Heart left ventricle (tissue), 16 donors: Measurements from ENCODE around the gene UBE2D3. TPM values are rescaled to one million over a fixed set of nuclear protein-coding genes. Genes with fewer than 3 reads are reported as not detected.
A peak's percentile ranks its signal among the peaks of the same experiment; 100 is the strongest.
"Not testable (repeated sequence)": the region's sequence is repeated elsewhere in the genome, so short reads cannot be mapped to it uniquely, and the experiment has no call there.

Experiments
- ATAC-seq, 4 donors: fragments of 200-7000 bp; cut with Tn5 transposase; one replicate each; pipeline ENCODE4 v1.9.1; 2020 to 2022; ENCODE audit warnings: moderate library complexity in 4 of 4, mild to moderate bottlenecking in 3 of 4, moderate number of reproducible peaks in 1 of 4
- DNase-seq, 5 donors: peaks; one replicate each; pipeline ENCODE4 v3.0.0-alpha.2; 2020
- H3K27ac ChIP-seq, 12 donors: fragments of 200-600 bp; sonication (generic) in 4 of 12; one replicate each; pipeline versions ENCODE4 v1.5.0 to v1.8.0; 2016 to 2022; ENCODE audit warnings: mild to moderate bottlenecking in 2 of 12
- H3K27me3 ChIP-seq, 9 donors: fragments of 200-600 bp; sonication (generic) in 2 of 9; one replicate each; pipeline versions ENCODE4 v1.5.1 to v1.8.0; 2016 to 2022; ENCODE audit warnings: mild to moderate bottlenecking in 3 of 9
- H3K36me3 ChIP-seq, 9 donors: fragments of 200-600 bp; sonication (generic) in 2 of 9; one replicate each; pipeline versions ENCODE4 v1.5.0 to v1.8.0; 2018 to 2022; ENCODE audit warnings: mild to moderate bottlenecking in 2 of 9
- H3K4me1 ChIP-seq, 12 donors: fragments of 200-600 bp; sonication (generic) in 4 of 12; one replicate each; pipeline versions ENCODE4 v1.5.0 to v1.8.0; 2016 to 2022; ENCODE audit warnings: mild to moderate bottlenecking in 3 of 12
- H3K4me3 ChIP-seq, 12 donors: fragments of 200-600 bp; sonication (generic) in 4 of 12; one replicate each; pipeline versions ENCODE4 v1.5.0 to v1.8.0; 2017 to 2022; ENCODE audit warnings: mild to moderate bottlenecking in 9 of 12, moderate library complexity in 4 of 12
- H3K9me3 ChIP-seq, 12 donors: fragments of 200-600 bp; sonication (generic) in 4 of 12; one replicate each; pipeline versions ENCODE4 v1.5.0 to v1.8.0; 2016 to 2022; ENCODE audit warnings: mild to moderate bottlenecking in 1 of 12
- POLR2A ChIP-seq, 2 donors: fragments of 450-650 bp; IDR thresholded peaks; one replicate each; pipeline ENCODE4 v1.6.1; 2017; ENCODE audit warnings: antibody characterized with exemption in 2 of 2, mild to moderate bottlenecking in 2 of 2, moderate library complexity in 2 of 2
- whole genome bisulfite sequencing, 4 donors: extraction: QIAGEN DNeasy Blood & Tissue Kit in 2 of 4; methylation state at CpG; one replicate each; pipeline versions ENCODE4 v1.1.5 to v1.1.7; 2013 to 2018; 5-methylcytosine and 5-hydroxymethylcytosine counted together
- intact Hi-C, 10 donors: fragments of 100-400 bp; cut with DNase I; formaldehyde crosslinking; loops; one replicate each; pipeline versions ENCODE4 v1.11.1 to v1.14.2; 2022
- polyA plus RNA-seq, 2 donors: library from polyadenylated mRNA; stranded (reverse); fragments of 200-250 nt; gene quantifications; one replicate each; pipeline ENCODE4 v1.2.3, GENCODE V29; 2013
- total RNA-seq, 9 donors: library from RNA; depleted of rRNA in 2 of 9; stranded (reverse); fragments of >200 nt in 2 of 9; fragmentation: NEBNext Ultra II Directional in 3 of 9; extraction: Animal tissue kit (Norgen Biotek cat#: 25700) in 3 of 9; gene quantifications; one replicate each; pipeline versions ENCODE4 v1.1.0 to v1.2.4, GENCODE V29; 2016 to 2023
- TF ChIP-seq, protein P1 (sequence below), 12 donors: fragments of 200-600 bp; sonication (generic) in 4 of 12; IDR thresholded peaks; one replicate each; pipeline versions ENCODE4 v1.5.0 to v1.8.0; 2018 to 2022; ENCODE audit warnings: antibody characterized with exemption in 12 of 12, mild to moderate bottlenecking in 5 of 12
- donor health status: ischemic (EF 13 %, LVEDD 7.1; RV severe dilation, severe dysfunction).
- donor health status: healthy with polysubstance abuse.
- donor health status: DM: no; HTN: yes; CAD: no.
- donor health status: DM: no; HTN: no; CAD: no.
- donor health status: ischemic (EF 25% LVEDD 6.9; RV normal size, moderate dysfunction).
- donor health status: ischemic (EF 25% LVEDD 5.7; RV mildly dilated, moderate dysfunction).
- donor health status: healthy.
- donor health status: DM: yes; HTN: yes; CAD: no.
- donor health status: ischemic (EF 35%, LVEDD 5.7; RV mildly dilated, moderate dysfunction).
- donor health status: nonischemic (EF 11% LVEDD 7.7; RV severe dilation, severe dysfunction).
- donor health status: DM: yes; HTN: yes; CAD: no.
- donor health status: PGD.
- donor health status: ischemic (EF 29% LVEDD 5.4; RV normal size, mild dysfunction).
- donor health status: nonischemic (EF 23%, LVEDD 6.1; RV moderate dilation, normal function).

Gene UBE2D3
- total and polyA plus RNA-seq, 11 donors = 87.4 to 381 (median 258) TPM

- DNase-seq (no peak), ATAC-seq (no peak)
- intact Hi-C loops = loop anchor here in 4 of 10 donors (5.0 to 10.0 kb wide), 4 partner anchors 191 to 319 kb away; partner anchors contain the start of genes SLC9B1 (in 2 of the 4) and NFKB1 (in 1 of the 4)
- Histone ChIP-seq H3K4me1 (peaks cover 9 to 66% (median 62%) of the 10 kb centered on the region in 12 donors), H3K27ac (peak overlapping the region in 5 of 12 donors; percentile 10 to 100 (median 100)), H3K27me3 (no peaks in the 10 kb centered on the region), H3K9me3 (no peaks in the 10 kb centered on the region), H3K4me3 (peak overlapping the region in 10 of 12 donors; percentile 9 to 95 (median 90)), H3K36me3 (peaks cover 0 to 31% (median 7%) of the 10 kb centered on the region in 9 donors)
- TF ChIP-seq POLR2A (IDR thresholded peaks at IDR 0.05) = no peak
- TF ChIP-seq, protein P1, sequence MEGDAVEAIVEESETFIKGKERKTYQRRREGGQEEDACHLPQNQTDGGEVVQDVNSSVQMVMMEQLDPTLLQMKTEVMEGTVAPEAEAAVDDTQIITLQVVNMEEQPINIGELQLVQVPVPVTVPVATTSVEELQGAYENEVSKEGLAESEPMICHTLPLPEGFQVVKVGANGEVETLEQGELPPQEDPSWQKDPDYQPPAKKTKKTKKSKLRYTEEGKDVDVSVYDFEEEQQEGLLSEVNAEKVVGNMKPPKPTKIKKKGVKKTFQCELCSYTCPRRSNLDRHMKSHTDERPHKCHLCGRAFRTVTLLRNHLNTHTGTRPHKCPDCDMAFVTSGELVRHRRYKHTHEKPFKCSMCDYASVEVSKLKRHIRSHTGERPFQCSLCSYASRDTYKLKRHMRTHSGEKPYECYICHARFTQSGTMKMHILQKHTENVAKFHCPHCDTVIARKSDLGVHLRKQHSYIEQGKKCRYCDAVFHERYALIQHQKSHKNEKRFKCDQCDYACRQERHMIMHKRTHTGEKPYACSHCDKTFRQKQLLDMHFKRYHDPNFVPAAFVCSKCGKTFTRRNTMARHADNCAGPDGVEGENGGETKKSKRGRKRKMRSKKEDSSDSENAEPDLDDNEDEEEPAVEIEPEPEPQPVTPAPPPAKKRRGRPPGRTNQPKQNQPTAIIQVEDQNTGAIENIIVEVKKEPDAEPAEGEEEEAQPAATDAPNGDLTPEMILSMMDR (IDR thresholded peaks at IDR 0.05) = no peak
- 31 to 41% (median 35%) methylated on average over 4 of the region's 4 CpGs for WGBS, 4 donors
These were observed 3.5 kb downstream of the UBE2D3 start for GRCh38 chr4:102823897-102824296.

DNA sequence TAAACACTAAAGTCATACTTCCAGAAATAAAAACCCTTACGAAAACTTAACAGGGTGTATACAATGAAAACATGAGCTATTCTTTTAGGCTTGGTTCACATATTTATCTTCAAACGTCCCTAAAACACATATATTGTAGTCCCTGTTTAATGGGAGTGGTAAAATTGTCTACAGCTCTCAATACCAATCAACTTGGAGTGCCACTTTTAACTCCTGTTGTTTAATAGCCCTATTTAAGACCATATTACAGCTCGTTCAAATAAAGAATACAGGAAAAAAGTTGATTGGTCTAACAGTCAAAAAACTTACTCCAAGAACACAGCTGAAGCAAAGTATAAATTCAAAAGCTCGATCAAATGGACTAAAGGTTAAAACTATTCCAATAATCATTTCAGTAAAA is 3.9 kb downstream of the UBE2D3 start:
- H3K27me3 ChIP-seq = no peaks in the 10 kb centered on the region
- WGBS, 4 donors = 20 to 29% (median 22%) methylated on average over 4 of the region's 4 CpGs
- intact Hi-C loops = loop anchor here in 4 of 10 donors (5.0 to 10.0 kb wide), 4 partner anchors 191 to 319 kb away; partner anchors contain the start of genes SLC9B1 (in 2 of the 4) and NFKB1 (in 1 of the 4)
- H3K9me3 ChIP-seq = no peaks in the 10 kb centered on the region
- H3K27ac ChIP-seq = peak overlapping the region in 5 of 12 donors; percentile 10 to 100 (median 100)
- no peak for ATAC-seq
- DNase-seq = no peak
- H3K4me1 ChIP-seq = peaks cover 11 to 66% (median 62%) of the 10 kb centered on the region in 12 donors
- H3K4me3 ChIP-seq = peak overlapping the region in 10 of 12 donors; percentile 1 to 95 (median 90)
- peaks cover 0 to 35% (median 7%) of the 10 kb centered on the region in 9 donors for H3K36me3 ChIP-seq
- TF ChIP-seq, protein P1 (IDR thresholded peaks at IDR 0.05) = no peak
- TF ChIP-seq POLR2A (IDR thresholded peaks at IDR 0.05) = no peak

DNA sequence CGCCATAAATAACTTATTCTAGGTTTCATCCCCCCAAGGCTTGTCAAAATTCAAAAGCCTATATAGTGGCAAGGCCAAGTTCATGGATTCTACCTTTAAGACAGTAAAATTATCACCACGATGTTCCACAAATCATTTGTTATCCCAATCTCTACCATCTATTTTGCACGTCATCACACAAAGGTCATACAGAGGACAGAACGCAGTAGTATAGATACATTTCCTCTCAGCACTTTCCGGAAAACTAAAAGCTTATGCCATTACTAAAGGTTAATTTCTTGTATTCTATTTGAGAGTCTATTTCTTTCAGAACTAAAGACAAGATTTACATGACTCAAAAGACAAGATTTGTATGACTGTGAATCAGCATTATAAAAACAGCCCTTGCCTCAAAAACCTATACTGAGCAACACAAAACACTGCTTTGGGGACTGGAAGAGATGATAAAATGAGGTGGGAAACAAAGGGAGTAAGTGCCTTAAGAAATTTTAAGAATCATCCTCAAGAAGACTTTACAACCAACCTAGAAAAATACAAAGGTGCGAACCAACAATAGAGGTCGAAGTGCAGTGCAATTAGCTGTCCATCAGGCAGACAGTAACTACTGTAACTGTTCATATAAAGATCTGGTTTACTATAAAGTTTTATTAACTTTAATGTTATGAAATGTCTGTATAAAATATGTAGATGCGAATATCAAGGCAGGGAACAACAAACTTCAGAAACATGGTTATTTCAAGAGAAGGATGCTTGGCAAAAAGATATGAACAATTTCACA is 7.6 kb downstream of the UBE2D3 start:
- Histone ChIP-seq H3K9me3 (no peaks in the 10 kb centered on the region), H3K4me3 (peak overlapping the region in 5 of 12 donors; percentile 2 to 25 (median 18)), H3K27me3 (no peaks in the 10 kb centered on the region), H3K27ac (peak overlapping the region in 10 of 12 donors; percentile 1 to 55 (median 27)), H3K4me1 (peaks cover 15 to 100% (median 97%) of the 10 kb centered on the region in 12 donors), H3K36me3 (peaks cover 0 to 58% (median 9%) of the 10 kb centered on the region in 9 donors)
- intact Hi-C loops = loop anchor here in 4 of 10 donors (5.0 to 10.0 kb wide), 4 partner anchors 195 to 315 kb away; partner anchors contain the start of genes SLC9B1 (in 2 of the 4) and NFKB1 (in 1 of the 4)
- WGBS, 4 donors = 39 to 55% (median 42%) methylated on average over 8 of the region's 8 CpGs
- DNase-seq = no peak
- peak in 1 of 4 donors; percentile 23 for ATAC-seq
- TF ChIP-seq, protein P1 (IDR thresholded peaks at IDR 0.05) = no peak
- TF ChIP-seq POLR2A (IDR thresholded peaks at IDR 0.05) = no peak

DNA sequence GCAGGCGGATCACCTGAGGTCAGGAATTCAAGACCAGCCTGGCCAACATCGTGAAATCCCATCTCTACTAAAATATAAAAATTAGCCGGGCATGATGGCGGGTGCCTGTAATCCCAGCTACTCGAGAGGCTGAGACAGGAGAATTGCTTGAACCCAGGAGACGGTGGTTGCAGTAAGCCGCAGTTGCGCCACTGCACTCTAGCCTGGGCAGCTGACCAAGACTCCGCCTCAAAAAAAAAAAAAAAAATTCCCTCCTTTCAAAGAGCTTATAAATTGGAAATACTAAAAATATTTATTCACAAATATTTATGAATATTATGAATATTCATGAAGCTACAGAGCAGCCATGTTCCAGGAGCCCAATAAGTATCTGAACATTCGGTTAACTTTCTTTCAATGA is 8.3 kb downstream of the UBE2D3 start:
- peak in 1 of 5 donors; percentile 44 for DNase-seq
- intact Hi-C loops, ATAC-seq, H3K9me3 ChIP-seq, H3K27me3 ChIP-seq: not testable (repeated sequence)
- peak overlapping the region in 7 of 12 donors; percentile 1 to 55 (median 31) for H3K27ac ChIP-seq
- 88 to 92% (median 91%) methylated on average over 10 of the region's 10 CpGs for whole genome bisulfite sequencing, 4 donors
- peaks cover 15 to 100% (median 93%) of the 10 kb centered on the region in 12 donors for H3K4me1 ChIP-seq
- peak overlapping the region in 1 of 12 donors; percentile 18 for H3K4me3 ChIP-seq
- peaks cover 0 to 58% (median 13%) of the 10 kb centered on the region in 9 donors for H3K36me3 ChIP-seq
